ENCODE measurements around the gene SYT11. TPM values are rescaled to one million over a fixed set of nuclear protein-coding genes. Genes with fewer than 3 reads are reported as not detected.

SYT11 gene
- total and polyA plus RNA-seq, 2 of the 8 experiments (the other 6 are each of a cell fraction or from before 2014, with no cell fraction given): 7.2 to 9.6 TPM

DNA sequence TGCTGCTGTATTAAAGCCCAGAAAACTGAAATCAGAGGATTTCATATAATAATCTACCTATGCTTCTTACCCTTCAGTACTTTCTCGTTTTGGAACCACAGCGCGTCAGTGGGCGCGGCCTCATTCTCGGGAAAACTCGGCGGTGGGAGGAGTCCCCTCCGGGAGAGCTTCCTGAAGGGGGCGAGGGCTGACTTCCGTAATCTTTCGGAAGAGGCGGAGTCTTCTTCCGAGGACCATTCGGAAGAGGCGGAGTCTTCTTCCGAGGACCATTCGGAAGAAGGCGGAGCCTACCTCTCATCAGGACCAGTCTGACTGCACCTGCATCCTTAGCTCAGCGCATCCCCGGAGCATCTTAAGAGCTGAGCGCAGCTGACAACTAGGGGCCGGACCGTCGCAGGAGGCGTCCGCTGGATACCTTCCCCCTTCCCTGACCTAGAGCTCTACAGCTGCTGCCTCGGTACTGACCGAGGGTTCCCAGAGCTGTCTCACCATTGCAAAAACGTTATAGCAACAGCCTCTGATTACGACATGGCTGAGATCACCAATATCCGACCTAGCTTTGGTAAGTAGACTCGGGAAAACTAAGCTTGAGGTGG, at the start of gene SYT11 (continued):
- TF ChIP-seq, protein P1, sequence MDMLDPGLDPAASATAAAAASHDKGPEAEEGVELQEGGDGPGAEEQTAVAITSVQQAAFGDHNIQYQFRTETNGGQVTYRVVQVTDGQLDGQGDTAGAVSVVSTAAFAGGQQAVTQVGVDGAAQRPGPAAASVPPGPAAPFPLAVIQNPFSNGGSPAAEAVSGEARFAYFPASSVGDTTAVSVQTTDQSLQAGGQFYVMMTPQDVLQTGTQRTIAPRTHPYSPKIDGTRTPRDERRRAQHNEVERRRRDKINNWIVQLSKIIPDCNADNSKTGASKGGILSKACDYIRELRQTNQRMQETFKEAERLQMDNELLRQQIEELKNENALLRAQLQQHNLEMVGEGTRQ (IDR thresholded peaks at IDR 0.05; ENCODE audit: low read length): 0 out of 2 replicates have a peak, but pooled peaks have one; percentile 10
- TF ChIP-seq POLR2AphosphoS5 (IDR thresholded peaks at IDR 0.05; ENCODE audit: low read depth, low read length): peak; percentile 22; the same call in 1 of the 2 replicates
- TF ChIP-seq KDM1A (IDR thresholded peaks at IDR 0.05; ENCODE audit: borderline replicate concordance, low read length): peak; percentile 96
- 0 out of 2 replicates have a peak, but pooled peaks have one; percentile 1 for TF ChIP-seq RBBP5 (IDR thresholded peaks at IDR 0.05; ENCODE audit: borderline replicate concordance, low read depth, low read length)
- no peak for TF ChIP-seq SRF (IDR thresholded peaks at IDR 0.05; ENCODE audit: low read depth, low read length)
- peak in 1 of 2 experiments; percentile 87; a peak in 2 of 4 replicates for TF ChIP-seq HDAC2 (IDR thresholded peaks at IDR 0.05; ENCODE audit: borderline replicate concordance in 1 of 2, low read depth in 2 of 2, low read length in 2 of 2)
- peak; percentile 91 for TF ChIP-seq CTBP2 (IDR thresholded peaks at IDR 0.05; ENCODE audit: borderline replicate concordance, insufficient read depth, insufficient read length, low read length)
